ENCODE results near the gene PVALB. TPM values are rescaled to one million over a fixed set of nuclear protein-coding genes. Genes with fewer than 3 reads are reported as not detected.

PVALB gene
- total and polyA plus RNA-seq, 10 of the 15 experiments (the other 5 are each of a cell fraction or from before 2014, with no cell fraction given) = not detected

- Histone ChIP-seq H3K79me2 (ENCODE audit: control insufficient read depth, insufficient read depth, low read length) (peaks cover 11% of the 10 kb centered on the region), H3K4me3 (no peak overlapping the region), H3K27ac (ENCODE audit: control insufficient read depth, insufficient read depth) (no peak overlapping the region), H3K36me3 (ENCODE audit: control insufficient read depth in 2 of 2, insufficient read depth in 2 of 2, low read length in 1 of 2) (peaks cover 9 to 12% of the 10 kb centered on the region in 2 experiments; a peak in 3 of 4 replicates), H2AFZ (ENCODE audit: control insufficient read depth, low read depth, low read length) (no peak overlapping the region), H3K27me3 (replicated peaks in 1 of 2; ENCODE audit: control insufficient read depth in 2 of 2, insufficient read depth in 2 of 2, low read length in 1 of 2) (no peaks in the 10 kb centered on the region), H4K20me1 (ENCODE audit: control insufficient read depth, insufficient read depth) (no peaks in the 10 kb centered on the region), H3K4me2 (ENCODE audit: control insufficient read depth, insufficient read depth) (no peak overlapping the region), H3K9me3 (replicated peaks; ENCODE audit: control insufficient read depth, insufficient read depth, low read length) (no peaks in the 10 kb centered on the region), H3K4me1 (ENCODE audit: control insufficient read depth, insufficient read depth, low read length) (peaks cover 46% of the 10 kb centered on the region), H3K9ac (ENCODE audit: control insufficient read depth, insufficient read depth, low read length) (no peak overlapping the region)
- ChIA-PET SMC1A (ENCODE audit: uncharacterized antibody, unreplicated experiment) (interaction anchor here (0.6 to 0.9 kb wide), 2 partner anchors 47 to 156 kb away, joined by 3 read pairs; no protein-coding TSS in a partner anchor), POLR2A (interaction anchor here (0.7 kb wide), 1 partner anchor 39 kb away, joined by 4 read pairs; no protein-coding TSS in a partner anchor), CTCF (no interaction called here), RAD21 (ENCODE audit: unreplicated experiment) (no interaction called here)
- no peak for DNase-seq (ENCODE audit: low read depth, low spot score)
- WGBS (ENCODE audit: insufficient coverage, insufficient replicate concordance, low lambda C conversion rate, missing lambda C conversion rate) = 81% methylated on average over 11 of the region's 14 CpGs
- ATAC-seq = no peak
- BruUV-seq (replicated peaks) = no TSS peak
- intact Hi-C loops (cut with micrococcal nuclease; ENCODE audit: unreplicated experiment) (loop anchor here (5.0 kb wide), 2 partner anchors 298 to 337 kb away; partner anchors contain the start of gene EIF3D), in situ Hi-C loops (cut with MboI) (no loop called here)
- no peak for FAIRE-seq
- TF ChIP-seq TCF3 (IDR thresholded peaks at IDR 0.05; ENCODE audit: borderline replicate concordance, insufficient read depth, low read depth, low read length) = no peak
- TF ChIP-seq SIX5 (IDR thresholded peaks at IDR 0.05; ENCODE audit: low read depth, low read length, severe bottlenecking) = no peak
- no peak for TF ChIP-seq REST (IDR thresholded peaks at IDR 0.05; ENCODE audit: low read depth, low read length)
- peak; percentile 55; the same call in 1 of the 2 replicates for TF ChIP-seq SPI1 (IDR thresholded peaks at IDR 0.05; ENCODE audit: borderline replicate concordance, insufficient read depth, low read depth, low read length)
Observed at GRCh38 chr22:36864454-36865215, 47.8 kb upstream of the PVALB start.

All from GM12878 (cell line).